Fibroblast of skin of left quadriceps (primary cell): ENCODE results near the gene CDH8.
A peak's percentile ranks its signal among the peaks of the same experiment; 100 is the strongest.
"Not testable (repeated sequence)": the region's sequence is repeated elsewhere in the genome, so short reads cannot be mapped to it uniquely, and the experiment has no call there.

Source experiments
- DNase-seq, 2 experiments: peaks; one replicate each; pipeline ENCODE4 v3.0.0-alpha.2; 2013; ENCODE audit warnings: low read depth in 2 of 2

Gene CDH8

DNA sequence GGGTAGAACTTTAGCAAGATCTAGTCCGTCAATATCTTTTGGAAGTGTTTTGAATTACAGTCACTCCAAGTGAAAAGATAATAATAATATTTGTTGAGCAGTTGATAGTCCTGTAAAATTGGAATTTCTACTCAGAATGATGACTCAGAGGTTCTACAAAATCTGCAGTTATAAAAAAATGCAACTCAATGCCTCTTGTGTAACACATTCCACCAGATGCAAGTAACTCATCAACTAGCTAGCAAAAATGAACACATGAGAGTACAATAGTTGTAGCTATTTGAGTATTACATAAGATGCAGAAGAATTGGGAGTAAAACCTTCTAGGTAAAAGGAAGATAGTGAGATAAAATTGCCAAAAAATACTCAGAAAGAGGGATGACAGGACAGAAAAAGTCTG lies 177.2 kb downstream of the CDH8 start:
- DNase-seq = peak; percentile 49 to 52

DNA sequence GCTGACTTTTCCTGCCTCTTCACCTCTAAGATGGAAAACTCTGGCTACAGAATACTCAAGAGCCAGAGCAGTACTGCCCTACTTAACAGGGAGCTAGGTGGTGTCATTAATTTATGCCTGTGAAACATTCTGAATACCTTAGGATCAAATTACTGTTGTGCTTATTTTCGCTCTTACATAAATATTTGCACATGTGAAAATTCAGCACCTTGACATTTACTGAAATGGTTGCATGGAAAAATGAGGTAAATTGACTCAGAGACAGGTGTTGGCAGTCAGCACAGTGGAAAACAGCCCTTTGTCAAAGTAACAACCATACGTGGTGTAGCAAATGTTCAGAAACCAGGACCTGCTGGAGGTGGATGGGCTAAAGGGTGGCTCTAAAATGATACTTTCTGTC lies 193.6 kb downstream of the CDH8 start:
- DNase-seq = no peak

DNA sequence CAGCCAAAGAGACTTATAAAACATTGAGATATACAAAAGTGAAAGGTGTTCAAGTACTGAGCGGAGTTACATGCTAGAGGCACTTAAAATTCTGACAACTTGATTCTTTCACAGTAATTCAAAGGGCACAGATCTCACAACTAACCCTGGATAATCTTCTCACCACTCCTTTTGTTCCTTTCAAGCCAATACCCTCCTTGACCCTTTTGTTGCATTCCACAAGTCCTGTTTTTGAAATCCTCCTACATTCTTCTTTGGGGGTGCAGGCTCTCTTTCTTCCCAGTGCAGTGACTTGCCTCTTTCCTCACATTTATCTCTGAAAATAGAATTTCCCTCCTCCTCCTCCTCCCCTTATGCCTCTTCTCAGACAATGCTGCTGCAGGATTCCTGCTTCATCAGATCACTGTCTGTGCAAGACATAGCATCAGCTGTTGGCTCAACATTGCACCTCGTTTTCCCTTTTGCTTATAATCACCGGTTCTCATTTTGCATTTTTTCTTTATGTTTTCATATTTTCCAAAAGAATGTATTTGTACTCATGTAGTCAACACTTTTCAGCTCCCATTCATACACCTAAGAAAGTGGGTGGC lies 199.3 kb downstream of the CDH8 start:
- DNase-seq = no peak

DNA sequence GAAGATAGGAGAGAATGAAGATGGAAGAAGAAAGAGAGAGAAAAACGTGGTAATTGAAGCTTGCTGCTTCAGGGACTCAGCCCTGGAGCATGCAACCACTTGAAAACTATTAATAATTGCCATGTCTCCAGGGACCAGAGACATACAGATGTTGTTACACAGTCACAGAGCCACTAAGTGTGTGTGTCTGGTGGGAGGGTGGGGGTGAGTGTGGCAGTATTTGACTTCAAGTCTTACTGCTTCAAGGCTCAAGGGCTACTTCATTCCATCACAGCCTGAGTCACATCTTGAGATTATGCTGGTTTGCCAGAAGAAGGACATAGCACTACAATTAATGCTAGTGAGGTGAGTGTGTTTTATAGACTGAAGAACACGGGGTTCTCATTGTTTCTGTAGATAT lies 202.2 kb downstream of the CDH8 start:
- DNase-seq = no peak

DNA sequence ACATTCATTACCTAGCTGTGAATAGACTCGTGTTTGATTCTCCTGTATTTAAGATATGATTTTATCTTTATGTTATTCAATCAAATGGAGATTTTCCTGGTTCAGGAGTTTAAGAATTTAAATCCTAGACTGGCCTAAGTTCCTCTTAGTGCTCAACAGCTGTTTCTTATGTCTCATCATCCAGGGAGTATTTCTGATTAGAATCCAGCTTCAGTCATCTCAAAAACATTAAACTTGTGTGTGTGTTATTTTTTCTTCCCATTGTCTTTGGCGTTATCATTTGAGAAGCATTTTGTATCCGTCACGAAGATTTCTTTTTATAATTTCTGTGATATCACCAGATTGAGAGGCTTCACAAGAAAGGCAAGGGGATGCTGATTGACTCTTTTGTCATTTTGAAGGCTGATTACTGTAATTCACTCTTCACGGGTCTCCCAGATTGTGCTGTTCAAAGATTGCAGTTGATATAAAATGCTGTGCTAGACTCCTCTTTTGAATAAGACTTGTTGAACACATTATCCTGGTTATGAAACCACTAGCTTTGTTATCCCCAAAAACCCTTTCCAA lies 204.8 kb downstream of the CDH8 start:
- no peak for DNase-seq

DNA sequence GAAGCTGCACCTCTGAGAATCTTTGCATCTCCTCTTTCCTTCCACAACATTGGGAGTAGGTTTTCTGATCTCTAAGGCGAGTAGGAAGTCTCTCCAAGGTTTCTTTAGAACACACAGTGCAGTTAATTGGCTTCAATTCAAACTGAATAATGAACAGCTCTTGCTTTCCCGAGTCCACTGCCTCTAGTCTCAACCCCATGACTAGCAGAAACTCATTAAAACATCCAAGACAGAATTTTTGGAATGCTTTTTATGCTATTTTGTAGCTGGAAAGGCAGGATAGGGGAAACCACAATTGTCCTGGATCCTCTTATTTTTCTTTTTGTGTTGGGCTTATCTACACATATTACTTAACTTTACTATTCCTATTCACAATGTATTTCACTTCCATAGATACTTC lies 206.6 kb downstream of the CDH8 start:
- DNase-seq = no peak

DNA sequence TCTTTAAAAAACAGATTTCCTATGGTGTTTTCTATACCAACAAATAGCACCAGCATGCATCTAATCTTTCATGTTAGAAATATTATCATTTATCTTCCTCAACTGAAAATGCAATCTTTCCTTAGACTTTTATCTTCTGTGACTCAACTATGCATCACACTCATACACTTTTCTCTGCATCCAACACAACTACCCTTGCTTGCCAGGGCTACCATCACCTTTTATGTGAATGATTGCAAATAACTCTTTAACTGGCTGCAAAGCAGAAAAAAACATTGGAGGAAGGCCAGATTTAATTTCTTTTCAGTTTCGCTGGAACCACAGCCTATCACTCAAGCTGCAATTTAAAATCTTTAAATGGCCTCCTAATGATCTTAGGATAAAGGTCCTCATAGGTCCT lies 212.9 kb downstream of the CDH8 start:
- no peak for DNase-seq

DNA sequence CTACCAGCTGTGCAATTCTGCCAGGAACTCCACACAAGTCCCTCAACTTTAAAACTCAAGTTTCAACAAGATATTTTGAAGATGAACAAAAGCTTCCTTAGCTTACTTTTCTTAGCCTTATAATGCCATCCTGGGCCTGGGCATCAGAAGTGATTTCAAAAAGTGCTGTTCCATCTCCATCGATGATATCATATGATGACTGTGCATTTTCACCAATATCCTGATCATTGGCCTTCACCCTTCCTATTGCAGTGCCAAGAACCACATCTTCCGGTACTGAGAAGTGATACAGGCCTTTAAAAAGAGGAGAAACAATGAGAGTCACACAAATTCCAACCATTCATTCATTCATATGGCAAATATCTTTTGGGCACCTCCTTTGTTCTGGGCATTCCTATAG lies 215.4 kb downstream of the CDH8 start:
- DNase-seq = no peak

DNA sequence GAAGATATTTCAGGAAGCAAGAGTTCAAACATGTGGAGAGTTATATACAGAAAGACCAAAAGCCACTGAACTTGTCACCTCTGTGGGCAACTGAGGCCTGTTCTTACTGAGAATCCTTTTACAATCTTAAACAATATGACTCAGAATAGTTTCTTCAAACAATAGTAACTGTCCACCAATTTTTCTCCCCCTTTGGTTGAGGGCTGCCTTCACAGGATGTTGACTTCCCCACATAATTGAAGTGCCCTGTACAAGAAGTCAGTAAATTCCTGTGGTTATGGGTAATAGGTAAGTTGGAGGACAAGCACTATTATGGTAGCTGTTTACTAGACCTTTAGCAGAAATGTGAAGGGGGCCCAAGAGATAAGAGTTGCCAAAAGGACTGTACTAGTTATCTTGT lies 215.8 kb downstream of the CDH8 start:
- DNase-seq = no peak

DNA sequence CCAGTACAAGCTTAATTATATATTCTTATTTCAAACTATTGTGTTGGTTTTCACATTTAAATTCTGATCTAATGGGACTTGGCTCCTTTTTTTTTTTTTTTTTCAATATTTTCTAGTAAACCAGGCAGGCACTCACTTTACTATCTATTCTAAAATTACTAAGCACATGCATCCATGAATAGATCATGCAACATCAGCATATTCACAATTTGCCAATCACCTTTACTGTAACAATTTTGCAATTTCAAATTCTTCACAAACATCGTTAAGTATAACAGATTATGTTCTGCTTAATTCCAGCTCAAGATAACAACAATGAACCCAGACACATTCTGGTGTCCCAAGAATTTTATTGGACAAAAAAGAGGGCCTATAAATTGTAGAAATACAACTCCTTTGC lies 217.4 kb downstream of the CDH8 start:
- no peak for DNase-seq

DNA sequence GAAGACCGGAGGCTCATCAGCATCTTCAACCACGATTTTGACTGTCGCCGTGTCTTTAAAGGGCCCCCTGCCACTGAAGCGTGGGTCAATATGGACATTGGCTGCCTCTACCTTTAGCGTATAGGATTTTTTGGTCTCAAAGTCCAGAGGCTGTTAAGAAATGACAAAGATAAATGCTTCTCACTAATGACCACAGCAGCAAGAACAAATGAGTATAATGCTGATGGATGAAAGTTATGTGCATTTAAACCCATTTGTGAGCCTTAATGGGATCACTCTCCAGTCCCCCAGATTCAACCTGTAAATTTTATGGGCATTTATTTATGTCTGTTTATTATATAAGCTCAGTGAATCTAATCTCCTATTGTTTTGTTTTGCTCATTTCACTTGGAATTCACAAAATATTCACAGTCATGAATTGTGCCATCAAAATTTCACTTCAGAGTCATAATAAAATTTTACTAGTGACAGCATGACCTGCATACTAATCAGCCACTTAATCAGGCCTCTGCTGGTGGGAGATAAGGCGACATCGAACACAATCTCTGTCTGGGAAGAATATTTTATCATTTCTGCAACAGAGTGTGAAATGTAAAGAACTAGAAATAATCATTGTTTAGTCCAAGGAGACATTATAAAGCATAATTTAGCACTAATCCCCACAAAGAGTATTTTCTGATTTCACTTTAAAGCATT lies 218.5 kb downstream of the CDH8 start:
- DNase-seq = no peak

DNA sequence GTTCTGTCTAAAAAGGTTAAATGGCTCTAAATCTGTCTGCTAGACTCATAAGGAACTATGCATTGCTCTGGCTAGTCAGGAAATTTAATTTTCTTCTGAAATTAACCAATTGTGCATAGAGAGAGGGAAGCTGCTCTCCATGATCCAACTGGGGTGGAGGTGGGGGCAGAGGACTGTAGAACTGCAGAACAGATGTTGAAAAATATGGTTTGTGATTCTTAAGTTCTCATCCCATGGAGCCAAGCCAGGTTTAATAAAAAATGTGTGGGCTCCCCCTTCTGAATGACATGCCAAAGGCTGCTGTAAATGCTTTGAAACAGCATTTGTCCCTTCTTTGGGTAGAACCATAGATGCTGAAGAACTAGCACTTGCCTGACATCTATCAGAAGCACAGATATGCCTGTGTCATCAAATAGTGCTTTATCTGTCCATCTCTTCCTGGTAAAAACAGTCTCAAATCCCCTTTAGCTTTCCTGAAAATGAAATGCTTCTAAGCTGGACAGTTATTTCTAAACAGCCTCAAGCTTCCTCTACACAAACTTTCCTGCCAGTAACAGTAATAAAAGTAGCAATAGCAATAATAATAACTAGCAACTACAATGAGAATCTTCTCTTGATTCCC lies 221.4 kb downstream of the CDH8 start:
- DNase-seq = peak; percentile 42 to 47

DNA sequence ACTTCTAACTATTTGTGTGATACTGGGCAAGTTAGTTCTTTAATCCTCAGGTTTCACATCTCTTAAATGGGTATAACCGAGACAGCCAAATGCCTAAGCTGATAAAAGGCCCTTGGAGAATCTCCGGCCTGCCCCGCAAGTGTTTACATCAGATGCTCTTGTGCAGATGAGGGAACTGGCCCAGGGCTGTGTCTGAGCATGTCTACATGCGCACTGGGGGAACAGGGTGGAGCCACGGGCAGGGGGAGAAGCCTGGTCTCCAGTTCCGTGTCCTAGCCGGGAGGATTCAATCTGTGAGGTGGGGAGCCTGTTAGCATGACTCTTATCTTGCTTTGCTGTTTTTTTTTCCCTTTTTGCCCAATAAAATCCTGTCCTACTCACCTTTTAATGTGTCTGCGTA lies 222.9 kb downstream of the CDH8 start:
- DNase-seq = no peak

DNA sequence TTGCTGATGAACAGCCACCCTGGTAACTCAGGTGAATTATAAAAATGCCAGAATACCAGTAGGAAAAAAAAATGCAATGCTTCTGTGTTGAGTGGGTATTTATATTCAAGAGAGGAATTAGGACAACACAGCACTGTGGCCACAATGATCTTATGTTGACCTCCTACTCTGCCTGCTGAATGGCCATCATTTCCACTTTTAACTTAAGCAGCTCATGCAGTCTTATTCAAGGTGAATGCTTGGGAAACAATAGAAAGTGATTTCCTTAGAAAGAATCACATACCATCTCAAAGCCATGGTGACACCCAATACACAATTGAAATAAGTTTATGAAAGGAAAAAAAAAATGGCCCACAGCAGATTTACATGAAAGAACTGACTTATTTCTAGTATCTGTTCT lies 224.0 kb downstream of the CDH8 start:
- DNase-seq = no peak

DNA sequence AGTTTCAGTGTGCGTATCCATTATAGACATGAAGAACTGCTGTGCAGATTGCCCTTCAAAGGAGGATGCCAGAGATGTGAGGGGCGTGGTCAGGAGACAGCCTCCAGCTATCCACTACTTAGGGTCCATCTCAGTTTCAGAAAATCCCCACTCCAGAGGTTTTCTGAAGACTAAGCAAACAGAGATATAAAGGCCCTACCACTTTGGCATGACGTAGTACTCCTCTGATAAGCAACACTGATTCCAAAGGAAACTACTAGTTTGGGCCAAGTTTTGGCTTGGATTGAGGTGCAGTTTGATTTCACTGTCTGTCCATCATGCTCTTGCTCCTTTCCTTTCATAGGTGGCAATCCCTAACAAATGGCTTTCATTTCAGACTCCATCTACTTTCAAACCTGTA lies 228.7 kb downstream of the CDH8 start:
- no peak for DNase-seq

DNA sequence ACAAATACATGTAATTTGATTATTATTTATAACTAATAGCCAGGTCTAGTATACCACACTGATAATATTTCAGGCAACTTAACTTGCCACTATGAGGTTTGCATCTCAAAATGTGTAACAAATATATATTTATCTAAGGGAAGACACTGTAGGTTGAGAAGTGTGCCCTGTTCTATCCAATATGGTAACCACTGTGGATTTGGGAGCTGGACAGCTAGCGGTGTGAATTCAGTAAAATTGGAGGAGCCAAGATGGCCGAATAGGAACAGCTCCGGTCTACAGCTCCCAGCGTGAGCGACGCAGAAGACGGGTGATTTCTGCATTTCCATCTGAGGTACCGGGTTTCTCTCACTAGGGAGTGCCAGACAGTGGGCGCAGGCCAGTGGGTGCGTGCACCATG lies 235.0 kb downstream of the CDH8 start:
- DNase-seq = not testable (repeated sequence)

DNA sequence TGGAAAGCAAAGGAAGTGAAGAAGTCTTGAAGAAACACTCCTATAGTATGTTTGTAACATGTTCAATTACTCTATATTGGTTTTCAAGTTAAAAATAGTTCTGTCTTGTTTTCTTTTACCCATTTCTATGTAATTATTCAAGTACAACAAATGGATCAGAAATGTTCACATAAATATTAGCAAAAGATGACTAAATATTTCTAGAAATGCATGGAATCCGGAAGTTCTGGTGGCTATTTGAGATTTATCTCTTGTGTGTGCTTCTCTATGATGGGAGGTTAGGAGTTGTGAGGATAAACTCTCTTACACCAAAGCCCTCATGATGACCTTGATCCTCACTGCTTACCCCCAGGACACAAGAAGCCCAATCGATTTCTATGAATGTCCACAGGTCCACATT lies 237.5 kb downstream of the CDH8 start:
- no peak for DNase-seq

DNA sequence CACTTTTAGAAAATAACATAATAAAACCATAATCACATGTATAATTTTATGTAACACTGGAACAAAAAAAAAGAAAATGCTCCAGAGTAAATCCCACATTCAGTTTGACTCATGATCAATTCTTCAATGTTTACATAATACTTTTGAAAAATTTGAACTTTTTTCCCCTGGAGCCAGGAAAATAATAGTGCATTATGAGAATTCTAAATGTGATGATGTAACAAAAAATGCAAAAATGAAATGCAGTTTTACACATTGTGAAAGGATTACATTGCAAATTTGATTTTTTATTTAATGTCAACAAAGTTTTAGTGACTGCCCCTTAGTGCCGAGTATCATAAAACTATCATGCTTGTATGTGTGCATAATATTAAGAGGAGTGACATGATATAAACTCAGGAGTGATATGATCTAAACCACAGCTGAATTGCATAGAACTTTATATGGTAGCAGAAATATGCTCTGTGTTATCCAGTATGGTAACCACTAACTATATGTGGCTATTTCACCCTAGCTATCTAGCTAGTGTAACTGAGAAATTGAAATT lies 238.2 kb downstream of the CDH8 start:
- DNase-seq = no peak

DNA sequence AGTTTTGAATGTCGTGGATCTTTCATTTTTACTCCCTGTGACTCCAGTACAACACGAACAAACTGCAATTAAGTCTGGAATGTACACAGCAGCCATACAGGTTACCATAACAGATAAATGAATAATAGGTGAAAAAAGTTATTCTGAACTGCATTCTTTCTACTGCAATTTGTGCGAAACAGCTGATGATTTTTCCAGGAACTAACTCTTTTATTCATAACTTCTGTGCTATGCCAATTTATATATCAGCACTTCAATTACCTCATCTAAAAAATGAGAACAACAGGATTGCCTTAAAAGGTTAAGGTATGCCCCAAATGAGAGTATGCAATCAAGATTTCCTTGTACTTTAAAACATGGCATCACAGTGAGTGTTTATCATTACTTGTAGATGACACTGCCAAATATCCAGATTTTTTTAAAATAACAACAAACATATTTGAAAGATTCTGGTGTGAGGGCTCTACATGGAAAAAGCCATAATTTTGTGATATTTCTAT lies 238.9 kb downstream of the CDH8 start:
- no peak for DNase-seq

DNA sequence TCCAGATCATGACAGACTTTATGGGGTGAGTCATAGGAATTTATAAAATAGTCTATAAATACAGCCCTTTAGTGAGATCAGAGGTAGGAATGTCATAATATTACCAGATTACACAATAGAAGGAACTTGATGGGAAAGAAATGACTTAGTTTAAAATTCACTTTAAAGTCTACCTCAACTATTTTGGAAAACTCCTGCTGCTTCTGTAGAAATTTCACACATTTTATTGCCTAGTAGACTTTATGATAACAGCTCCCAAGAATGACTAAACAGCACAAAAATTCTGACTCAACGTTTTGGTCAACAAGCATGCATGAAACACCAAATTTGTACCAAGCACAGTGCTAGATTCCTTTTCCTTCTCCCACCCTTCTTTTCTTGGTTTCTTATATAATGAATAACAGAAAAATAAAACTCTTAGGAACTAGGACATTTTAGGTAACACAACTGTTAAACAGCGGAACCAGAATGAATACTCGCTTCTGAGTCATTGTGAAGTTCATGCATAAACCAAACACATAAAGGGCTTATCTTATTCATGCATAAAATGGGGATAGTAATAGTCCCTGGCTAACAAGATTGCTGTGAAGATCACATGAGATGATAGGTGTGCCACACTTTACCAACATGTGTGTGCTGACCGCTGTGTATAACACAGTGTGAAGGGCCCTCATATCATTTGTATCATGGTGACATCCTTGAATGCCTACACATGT lies 243.9 kb downstream of the CDH8 start:
- DNase-seq = peak; percentile 98 to 99

DNA sequence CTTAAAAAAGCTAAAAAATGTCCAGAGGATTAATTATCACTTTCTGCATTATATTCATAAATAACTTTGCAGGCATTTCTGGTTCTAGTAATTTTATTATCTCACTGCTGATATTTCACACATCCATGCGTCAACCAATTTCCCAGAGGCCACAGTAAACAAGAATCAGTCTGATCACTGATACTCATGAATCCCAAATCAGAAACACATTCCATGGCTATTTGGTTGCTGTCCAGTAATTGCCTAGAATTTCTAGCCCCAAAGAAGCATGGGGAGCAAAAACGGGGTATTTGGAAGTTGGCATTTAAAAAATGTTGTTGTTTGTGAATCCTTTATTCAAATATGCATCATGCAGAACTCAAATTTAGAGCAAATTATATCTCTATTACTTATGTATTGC lies 244.8 kb downstream of the CDH8 start:
- DNase-seq = peak; percentile 43 to 44

DNA sequence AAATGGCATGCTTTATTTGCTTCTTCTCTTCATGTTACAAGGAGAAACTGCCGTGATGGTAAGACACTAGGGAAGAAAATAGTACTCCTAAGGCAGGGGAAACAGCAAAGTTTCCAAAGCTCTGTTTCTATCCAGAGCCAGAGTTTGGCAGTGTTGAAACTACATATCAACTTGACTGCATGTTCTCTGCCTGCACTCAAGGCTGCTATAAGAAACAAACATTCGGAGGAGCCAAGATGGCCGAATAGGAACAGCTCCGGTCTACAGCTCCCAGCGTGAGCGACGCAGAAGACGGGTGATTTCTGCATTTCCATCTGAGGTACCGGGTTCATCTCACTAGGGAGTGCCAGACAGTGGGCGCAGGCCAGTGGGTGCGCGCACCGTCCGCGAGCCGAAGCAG lies 254.4 kb downstream of the CDH8 start:
- DNase-seq = not testable (repeated sequence)
